DOHH2 (cell line): ENCODE results near the gene OBSCN.

ENCODE experiments used
- H3F3A ChIP-seq: fragments of 200-600 bp; sonication (generic), shearing (Covaris generic); 2 replicates; pipeline ENCODE4 v1.6.0; 2016; ENCODE audit warnings: antibody characterized with exemption, mild to moderate bottlenecking; ENCODE audit not compliant: control insufficient read depth, insufficient read depth
- H3K27ac ChIP-seq: fragments of 200-600 bp; sonication (generic); 2 replicates; pipeline ENCODE4 v1.5.1; 2014; ENCODE audit warnings: low read depth, mild to moderate bottlenecking, low read length, moderate library complexity
- H3K27me3 ChIP-seq: fragments of 200-600 bp; sonication (generic); 2 replicates; pipeline ENCODE4 v1.6.1; 2014; ENCODE audit warnings: mild to moderate bottlenecking, low read length, mixed read lengths; ENCODE audit not compliant: control insufficient read depth
- H3K36me3 ChIP-seq: fragments of 200-600 bp; sonication (generic); 2 replicates; pipeline ENCODE4 v1.6.1; 2014; ENCODE audit warnings: mild to moderate bottlenecking, low read length, moderate library complexity, mixed read lengths; ENCODE audit not compliant: control insufficient read depth
- H3K4me1 ChIP-seq: fragments of 200-600 bp; sonication (generic); 2 replicates; pipeline ENCODE4 v1.6.1; 2014; ENCODE audit warnings: mild to moderate bottlenecking, low read length, mixed read lengths; ENCODE audit not compliant: control insufficient read depth
- H3K4me2 ChIP-seq: fragments of 200-600 bp; sonication (generic); 2 replicates; pipeline ENCODE4 v1.6.0; 2014; ENCODE audit warnings: mild to moderate bottlenecking, low read length, moderate library complexity
- H3K4me3 ChIP-seq: fragments of 200-600 bp; sonication (generic); 2 replicates; pipeline ENCODE4 v1.5.1; 2014; ENCODE audit warnings: mild to moderate bottlenecking, low read length, mixed read lengths
- H3K79me2 ChIP-seq: fragments of 200-600 bp; sonication (generic); 2 replicates; pipeline ENCODE4 v1.6.1; 2014; ENCODE audit warnings: mild to moderate bottlenecking, low read length, mixed read lengths; ENCODE audit not compliant: control insufficient read depth
- H3K9me2 ChIP-seq: fragments of 200-600 bp; sonication (generic); replicated peaks from 2 replicates; pipeline ENCODE4 v1.6.1; 2014; ENCODE audit warnings: mild to moderate bottlenecking, low read length, mixed read lengths; ENCODE audit not compliant: control insufficient read depth
- H3K9me3 ChIP-seq: fragments of 200-600 bp; sonication (generic); 2 replicates; pipeline ENCODE4 v1.6.1; 2014; ENCODE audit warnings: antibody characterized with exemption, low read length, mixed read lengths; ENCODE audit not compliant: control insufficient read depth, insufficient read depth
- H4K20me1 ChIP-seq: fragments of 200-600 bp; sonication (generic); 2 replicates; pipeline ENCODE4 v1.6.0; 2014; ENCODE audit warnings: low read depth, mild to moderate bottlenecking, antibody characterized with exemption, low read length, moderate library complexity; ENCODE audit not compliant: control insufficient read depth, insufficient read depth
- CTCF ChIP-seq: fragments of 200-600 bp; sonication (generic); IDR thresholded peaks from one replicate; pipeline ENCODE4 v1.5.1; 2014; ENCODE audit warnings: antibody characterized with exemption, mild to moderate bottlenecking, low read depth, low read length; ENCODE audit not compliant: poor library complexity, severe bottlenecking
- EZH2phosphoT487 ChIP-seq: fragments of 200-600 bp; sonication (generic); IDR thresholded peaks from 2 replicates; pipeline ENCODE4 v1.6.1; 2017; ENCODE audit warnings: borderline replicate concordance, mild to moderate bottlenecking, antibody characterized with exemption, low read length, moderate library complexity, mixed read lengths

The OBSCN gene

GRCh38 chr1:228373004-228373680, 165.3 kb downstream of the OBSCN start:
- Histone ChIP-seq H3K36me3 (no peaks in the 10 kb centered on the region), H3K27ac (no peak overlapping the region), H3K4me2 (no peak overlapping the region), H4K20me1 (no peaks in the 10 kb centered on the region), H3F3A (no peaks in the 10 kb centered on the region), H3K4me3 (no peak overlapping the region), H3K79me2 (no peaks in the 10 kb centered on the region), H3K27me3 (no peaks in the 10 kb centered on the region), H3K4me1 (peaks cover 3% of the 10 kb centered on the region), H3K9me3 (no peaks in the 10 kb centered on the region), H3K9me2 (no peaks in the 10 kb centered on the region)
- TF ChIP-seq CTCF (no peak), EZH2phosphoT487 (no peak)

GRCh38 chr1:228373681-228374571, 166.1 kb downstream of the OBSCN start:
- peaks cover 5% of the 10 kb centered on the region for H3K27me3 ChIP-seq
- no peaks in the 10 kb centered on the region; the same call in 1 of the 2 replicates for H3K4me1 ChIP-seq
- no peaks in the 10 kb centered on the region for H3K79me2 ChIP-seq
- TF ChIP-seq CTCF: no peak
- no peak for TF ChIP-seq EZH2phosphoT487
- no peaks in the 10 kb centered on the region for H3K9me3 ChIP-seq
- H3K36me3 ChIP-seq: no peaks in the 10 kb centered on the region
- no peak overlapping the region for H3K27ac ChIP-seq
- H4K20me1 ChIP-seq: no peaks in the 10 kb centered on the region
- no peaks in the 10 kb centered on the region for H3K9me2 ChIP-seq
- no peaks in the 10 kb centered on the region for H3F3A ChIP-seq
- H3K4me2 ChIP-seq: no peak overlapping the region
- no peak overlapping the region for H3K4me3 ChIP-seq

GRCh38 chr1:228374711-228375577, 167.1 kb downstream of the OBSCN start:
- no peaks in the 10 kb centered on the region; the same call in 1 of the 2 replicates for H3K4me1 ChIP-seq
- no peaks in the 10 kb centered on the region for H3K36me3 ChIP-seq
- H3F3A ChIP-seq: no peaks in the 10 kb centered on the region
- no peaks in the 10 kb centered on the region for H3K9me2 ChIP-seq
- no peaks in the 10 kb centered on the region for H3K79me2 ChIP-seq
- H3K4me3 ChIP-seq: no peak overlapping the region
- H4K20me1 ChIP-seq: no peaks in the 10 kb centered on the region
- H3K4me2 ChIP-seq: no peak overlapping the region
- H3K27ac ChIP-seq: no peak overlapping the region
- TF ChIP-seq CTCF (no peak), EZH2phosphoT487 (no peak)
- peaks cover 11% of the 10 kb centered on the region for H3K27me3 ChIP-seq
- H3K9me3 ChIP-seq: no peaks in the 10 kb centered on the region
